IgD-negative memory B cell (primary cell): ENCODE measurements around the gene RNF168. TPM values are rescaled to one million over a fixed set of nuclear protein-coding genes. Genes with fewer than 3 reads are reported as not detected.
A peak's percentile ranks its signal among the peaks of the same experiment; 100 is the strongest.
"Not testable (repeated sequence)": the region's sequence is repeated elsewhere in the genome, so short reads cannot be mapped to it uniquely, and the experiment has no call there.

Experiments used
- H3K27ac Mint-ChIP-seq, 3 donors: one replicate each; pipeline ENCODE4 v1.8.0; 2020 to 2022; ENCODE audit warnings: mild to moderate bottlenecking in 3 of 3, mixed read lengths in 3 of 3, moderate library complexity in 1 of 3
- H3K27me3 Mint-ChIP-seq: one replicate; pipeline ENCODE4 v1.8.0; 2021; ENCODE audit warnings: mixed read lengths
- H3K36me3 Mint-ChIP-seq: one replicate; pipeline ENCODE4 v1.8.0; 2020; ENCODE audit warnings: mild to moderate bottlenecking, mixed read lengths
- H3K4me1 Mint-ChIP-seq, 3 donors: one replicate each; pipeline ENCODE4 v1.8.0; 2020 to 2022; ENCODE audit warnings: mixed read lengths in 3 of 3, mild to moderate bottlenecking in 1 of 3
- H3K4me3 Mint-ChIP-seq, 4 donors: one replicate each; pipeline ENCODE4 v1.8.0; 2020 to 2022; ENCODE audit warnings: mild to moderate bottlenecking in 4 of 4, mixed read lengths in 4 of 4, moderate library complexity in 3 of 4
- H3K9me3 Mint-ChIP-seq, 3 donors: one replicate each; pipeline ENCODE4 v1.8.0; 2020 to 2021; ENCODE audit warnings: mixed read lengths in 3 of 3, mild to moderate bottlenecking in 1 of 3
- polyA plus RNA-seq: library from polyadenylated mRNA; unstranded; fragments of 300-500 nt; fragmentation: Illumina TruSeq; gene quantifications from one replicate; pipeline ENCODE4 v1.2.3, GENCODE V29; 2021

Gene RNF168
- polyA plus RNA-seq, 1 donor from 2014 or later = 13.1 TPM

- H3K4me1 Mint-ChIP-seq = peaks cover 25 to 29% (median 27%) of the 10 kb centered on the region in 3 donors
- peak overlapping the region; percentile 94 to 100 (median 99) for H3K4me3 Mint-ChIP-seq
- peaks cover 3 to 9% (median 5%) of the 10 kb centered on the region in 3 donors for H3K9me3 Mint-ChIP-seq
- peaks cover 5% of the 10 kb centered on the region for H3K36me3 Mint-ChIP-seq
- H3K27me3 Mint-ChIP-seq = no peaks in the 10 kb centered on the region
- peak overlapping the region; percentile 65 to 96 (median 95) for H3K27ac Mint-ChIP-seq
These were observed 783 bp downstream of the RNF168 start for GRCh38 chr3:196502775-196503195.

- Mint-ChIP-seq H3K4me3 (peak overlapping the region; percentile 94 to 100 (median 99)), H3K36me3 (peaks cover 5% of the 10 kb centered on the region), H3K27me3 (no peaks in the 10 kb centered on the region), H3K27ac (peak overlapping the region; percentile 11 to 95 (median 65)), H3K4me1 (peaks cover 27 to 31% (median 27%) of the 10 kb centered on the region in 3 donors), H3K9me3 (peaks cover 0 to 4% (median 1%) of the 10 kb centered on the region in 3 donors)
These were observed 2.1 kb downstream of the RNF168 start for GRCh38 chr3:196501316-196502044.

- Mint-ChIP-seq H3K4me3 (peak overlapping the region; percentile 94 to 100 (median 99)), H3K36me3 (peaks cover 7% of the 10 kb centered on the region), H3K27me3 (no peaks in the 10 kb centered on the region), H3K9me3 (no peaks in the 10 kb centered on the region), H3K4me1 (peaks cover 29 to 39% (median 33%) of the 10 kb centered on the region in 3 donors), H3K27ac (peak overlapping the region; percentile 10 to 69 (median 67))
These were observed 3.6 kb downstream of the RNF168 start for GRCh38 chr3:196499807-196500524.

- no peaks in the 10 kb centered on the region for H3K27me3 Mint-ChIP-seq
- H3K4me3 Mint-ChIP-seq = peak overlapping the region in 3 of 4 donors; percentile 25 to 99 (median 94)
- H3K9me3 Mint-ChIP-seq = no peaks in the 10 kb centered on the region
- no peak overlapping the region for H3K27ac Mint-ChIP-seq
- H3K4me1 Mint-ChIP-seq = peaks cover 30 to 41% (median 37%) of the 10 kb centered on the region in 3 donors
- peaks cover 10% of the 10 kb centered on the region for H3K36me3 Mint-ChIP-seq
These were observed 4.5 kb downstream of the RNF168 start for GRCh38 chr3:196499061-196499460.

GRCh38 chr3:196498297-196498696, 5.3 kb downstream of the RNF168 start:
- Mint-ChIP-seq H3K9me3 (no peaks in the 10 kb centered on the region), H3K36me3 (peaks cover 10% of the 10 kb centered on the region), H3K27me3 (no peaks in the 10 kb centered on the region), H3K4me3 (peak overlapping the region in 2 of 4 donors; percentile 7 to 12), H3K4me1 (peaks cover 30 to 41% (median 39%) of the 10 kb centered on the region in 3 donors), H3K27ac (peak overlapping the region in 1 of 3 donors; percentile 53)

GRCh38 chr3:196496183-196496582, 7.4 kb downstream of the RNF168 start:
- Mint-ChIP-seq H3K4me1 (peaks cover 34 to 41% (median 40%) of the 10 kb centered on the region in 3 donors), H3K9me3 (no peaks in the 10 kb centered on the region), H3K4me3 (no peak overlapping the region), H3K27me3 (no peaks in the 10 kb centered on the region), H3K36me3 (peaks cover 16% of the 10 kb centered on the region), H3K27ac (no peak overlapping the region)

GRCh38 chr3:196493292-196493691, 10.3 kb downstream of the RNF168 start:
- H3K4me3 Mint-ChIP-seq = no peak overlapping the region
- H3K4me1 Mint-ChIP-seq = peaks cover 16 to 23% (median 21%) of the 10 kb centered on the region in 3 donors
- H3K36me3 Mint-ChIP-seq = peaks cover 11% of the 10 kb centered on the region
- no peak overlapping the region for H3K27ac Mint-ChIP-seq
- no peaks in the 10 kb centered on the region for H3K27me3 Mint-ChIP-seq
- H3K9me3 Mint-ChIP-seq = no peaks in the 10 kb centered on the region

GRCh38 chr3:196492080-196492479, 11.5 kb downstream of the RNF168 start:
- Mint-ChIP-seq H3K4me1 (peaks cover 12 to 21% (median 19%) of the 10 kb centered on the region in 3 donors), H3K36me3 (peaks cover 10% of the 10 kb centered on the region), H3K27ac (no peak overlapping the region), H3K27me3 (no peaks in the 10 kb centered on the region), H3K9me3 (no peaks in the 10 kb centered on the region), H3K4me3 (no peak overlapping the region)

- H3K36me3 Mint-ChIP-seq = peaks cover 10% of the 10 kb centered on the region
- no peak overlapping the region for H3K27ac Mint-ChIP-seq
- H3K9me3 Mint-ChIP-seq = no peaks in the 10 kb centered on the region
- H3K27me3 Mint-ChIP-seq = no peaks in the 10 kb centered on the region
- H3K4me1 Mint-ChIP-seq = peaks cover 7 to 14% (median 10%) of the 10 kb centered on the region in 3 donors
- no peak overlapping the region for H3K4me3 Mint-ChIP-seq
These were observed 13.8 kb downstream of the RNF168 start for GRCh38 chr3:196489747-196490146.

- Mint-ChIP-seq H3K27ac (no peak overlapping the region), H3K27me3 (no peaks in the 10 kb centered on the region), H3K4me3 (no peak overlapping the region), H3K36me3 (peaks cover 6% of the 10 kb centered on the region), H3K9me3 (no peaks in the 10 kb centered on the region), H3K4me1 (peaks cover 0 to 4% (median 0%) of the 10 kb centered on the region in 3 donors)
These were observed 17.3 kb downstream of the RNF168 start for GRCh38 chr3:196486263-196486662.

- Mint-ChIP-seq H3K9me3 (no peaks in the 10 kb centered on the region), H3K36me3 (peaks cover 10% of the 10 kb centered on the region), H3K27me3 (no peaks in the 10 kb centered on the region), H3K4me3 (no peak overlapping the region), H3K4me1 (no peaks in the 10 kb centered on the region), H3K27ac (no peak overlapping the region)
These were observed 25.9 kb downstream of the RNF168 start for GRCh38 chr3:196477678-196478077.

- H3K4me1 Mint-ChIP-seq = peaks cover 0 to 2% (median 0%) of the 10 kb centered on the region in 3 donors
- no peaks in the 10 kb centered on the region for H3K9me3 Mint-ChIP-seq
- H3K4me3 Mint-ChIP-seq = no peak overlapping the region
- peak overlapping the region in 1 of 3 donors; percentile 1 for H3K27ac Mint-ChIP-seq
- H3K27me3 Mint-ChIP-seq = no peaks in the 10 kb centered on the region
- peaks cover 12% of the 10 kb centered on the region for H3K36me3 Mint-ChIP-seq
These were observed 31.3 kb downstream of the RNF168 start for GRCh38 chr3:196472286-196472685.

GRCh38 chr3:196471551-196471950, 32.0 kb downstream of the RNF168 start:
- no peaks in the 10 kb centered on the region for H3K27me3 Mint-ChIP-seq
- H3K9me3 Mint-ChIP-seq = no peaks in the 10 kb centered on the region
- H3K36me3 Mint-ChIP-seq = peaks cover 8% of the 10 kb centered on the region
- no peak overlapping the region for H3K27ac Mint-ChIP-seq
- H3K4me1 Mint-ChIP-seq = peaks cover 0 to 2% (median 0%) of the 10 kb centered on the region in 3 donors
- no peak overlapping the region for H3K4me3 Mint-ChIP-seq

GRCh38 chr3:196470182-196470581, 33.4 kb downstream of the RNF168 start:
- not testable (repeated sequence) for H3K36me3 Mint-ChIP-seq, H3K4me1 Mint-ChIP-seq, H3K27me3 Mint-ChIP-seq, H3K27ac Mint-ChIP-seq, H3K9me3 Mint-ChIP-seq, H3K4me3 Mint-ChIP-seq

- Mint-ChIP-seq H3K27ac (no peak overlapping the region), H3K36me3 (peaks cover 6% of the 10 kb centered on the region), H3K9me3 (peaks cover 0 to 2% (median 0%) of the 10 kb centered on the region in 3 donors), H3K4me3 (no peak overlapping the region), H3K27me3 (no peaks in the 10 kb centered on the region), H3K4me1 (peaks cover 0 to 6% (median 0%) of the 10 kb centered on the region in 3 donors)
These were observed 39.8 kb downstream of the RNF168 start for GRCh38 chr3:196463804-196464203.
